Left ventricle myocardium inferior (tissue), 1 donor: ENCODE results near the gene TMEM14A. TPM values are rescaled to one million over a fixed set of nuclear protein-coding genes. Genes with fewer than 3 reads are reported as not detected.
"Not testable (repeated sequence)": the region's sequence is repeated elsewhere in the genome, so short reads cannot be mapped to it uniquely, and the experiment has no call there.

Experiments
- DNase-seq: peaks from one replicate; pipeline ENCODE4 v3.0.0-alpha.2; 2020
- H3K27ac ChIP-seq: fragments of 200-600 bp; replicated peaks from 2 replicates; pipeline ENCODE4 v1.8.0; 2021
- H3K27me3 ChIP-seq: fragments of 200-600 bp; 2 replicates; pipeline ENCODE4 v1.8.0; 2021; ENCODE audit warnings: low read depth
- H3K36me3 ChIP-seq: fragments of 200-600 bp; 2 replicates; pipeline ENCODE4 v1.8.0; 2021
- H3K4me1 ChIP-seq: fragments of 200-600 bp; 2 replicates; pipeline ENCODE4 v1.8.0; 2021
- H3K4me3 ChIP-seq: fragments of 200-600 bp; 2 replicates; pipeline ENCODE4 v1.8.0; 2021; ENCODE audit warnings: mild to moderate bottlenecking, moderate library complexity
- H3K9me3 ChIP-seq: fragments of 200-600 bp; replicated peaks from 2 replicates; pipeline ENCODE4 v1.8.0; 2021
- CTCF ChIP-seq: fragments of 200-600 bp; IDR thresholded peaks from 2 replicates; pipeline ENCODE4 v1.8.0; 2021; ENCODE audit warnings: antibody characterized with exemption, mild to moderate bottlenecking, borderline replicate concordance
- intact Hi-C: fragments of 100-400 bp; cut with micrococcal nuclease; formaldehyde crosslinking; loops from one replicate; pipeline ENCODE4 v1.11.0; 2022
- total RNA-seq: library from RNA; stranded (reverse); fragmentation: NEBNext Ultra II Directional; extraction: Animal tissue kit (Norgen Biotek cat#: 25700); gene quantifications from one replicate; pipeline ENCODE4 v1.2.1, GENCODE V29; 2021
- donor health status: DM: no; HTN: yes; CAD: no; lungs with severe emphysema.

TMEM14A gene
- total RNA-seq, 1 donor from 2014 or later = 10.9 TPM

GRCh38 chr6:52667572-52667971, 3.3 kb upstream of the TMEM14A start:
- intact Hi-C loops = loop anchor here (10.0 kb wide), 1 partner anchor 383 kb away; the partner anchor contains the start of gene MCM3
- Histone ChIP-seq H3K4me3 (no peak overlapping the region), H3K36me3 (no peaks in the 10 kb centered on the region), H3K9me3 (no peaks in the 10 kb centered on the region), H3K4me1 (peaks cover 43% of the 10 kb centered on the region), H3K27me3 (no peaks in the 10 kb centered on the region), H3K27ac (no peak overlapping the region)
- no peak for TF ChIP-seq CTCF
- no peak for DNase-seq

GRCh38 chr6:52671676-52672075, 763 bp downstream of the TMEM14A start:
- no peak overlapping the region for H3K27ac ChIP-seq
- H3K36me3 ChIP-seq = peaks cover 5% of the 10 kb centered on the region
- TF ChIP-seq CTCF = no peak
- no peak for DNase-seq
- intact Hi-C loops = no loop called here
- H3K4me3 ChIP-seq = peak overlapping the region; percentile 81
- no peaks in the 10 kb centered on the region for H3K9me3 ChIP-seq
- H3K27me3 ChIP-seq = no peaks in the 10 kb centered on the region
- peaks cover 19% of the 10 kb centered on the region for H3K4me1 ChIP-seq

- Histone ChIP-seq H3K9me3 (no peaks in the 10 kb centered on the region), H3K27me3 (no peaks in the 10 kb centered on the region), H3K4me3 (no peak overlapping the region), H3K27ac (no peak overlapping the region), H3K36me3 (peaks cover 5% of the 10 kb centered on the region), H3K4me1 (peaks cover 19% of the 10 kb centered on the region)
- no peak for DNase-seq
- intact Hi-C loops = no loop called here
- no peak for TF ChIP-seq CTCF
Measured at GRCh38 chr6:52672412-52673025, 1.6 kb downstream of the TMEM14A start.

GRCh38 chr6:52674666-52675065, 3.8 kb downstream of the TMEM14A start:
- TF ChIP-seq CTCF = no peak
- Histone ChIP-seq H3K4me3 (no peak overlapping the region), H3K4me1 (peaks cover 19% of the 10 kb centered on the region), H3K27me3 (no peaks in the 10 kb centered on the region), H3K27ac (no peak overlapping the region), H3K36me3 (peaks cover 5% of the 10 kb centered on the region), H3K9me3 (no peaks in the 10 kb centered on the region)
- DNase-seq = no peak
- intact Hi-C loops = no loop called here

GRCh38 chr6:52675372-52675771, 4.5 kb downstream of the TMEM14A start:
- TF ChIP-seq CTCF = no peak
- Histone ChIP-seq H3K4me3 (no peak overlapping the region), H3K4me1 (peaks cover 16% of the 10 kb centered on the region), H3K36me3 (peaks cover 5% of the 10 kb centered on the region), H3K9me3 (no peaks in the 10 kb centered on the region), H3K27ac (no peak overlapping the region), H3K27me3 (no peaks in the 10 kb centered on the region)
- intact Hi-C loops = no loop called here
- DNase-seq = no peak

GRCh38 chr6:52676631-52677030, 5.7 kb downstream of the TMEM14A start:
- H3K27me3 ChIP-seq, DNase-seq, H3K4me3 ChIP-seq, H3K9me3 ChIP-seq, H3K4me1 ChIP-seq, H3K36me3 ChIP-seq, intact Hi-C loops, H3K27ac ChIP-seq: not testable (repeated sequence)
